HCT116 (cell line): Measurements from ENCODE around the gene NUAK2.

Experiments
- EZH2 ChIP-seq: fragments of 200-600 bp; sonication (generic); IDR thresholded peaks from 2 replicates; pipeline ENCODE4 v1.6.1; 2017; ENCODE audit warnings: antibody characterized with exemption, mixed run types
- EZH2phosphoT487 ChIP-seq: fragments of 200-600 bp; IDR thresholded peaks from 2 replicates; pipeline ENCODE4 v1.6.1; 2018; ENCODE audit warnings: antibody characterized with exemption, borderline replicate concordance
- FOSL1 ChIP-seq: IDR thresholded peaks from 2 replicates; pipeline ENCODE4 v1.6.1; 2012; ENCODE audit warnings: low read depth
- POLR2A ChIP-seq: IDR thresholded peaks from 2 replicates; pipeline ENCODE4 v1.7.0; 2011; ENCODE audit warnings: borderline replicate concordance; ENCODE audit not compliant: insufficient read depth, insufficient read length; ENCODE audit errors: extremely low read depth
- POLR2AphosphoS5 ChIP-seq: IDR thresholded peaks from 2 replicates; pipeline ENCODE4 v1.6.1; 2011; ENCODE audit warnings: mild to moderate bottlenecking, low read depth, low read length, moderate library complexity
- RAD21 ChIP-seq: IDR thresholded peaks from 2 replicates; pipeline ENCODE4 v1.6.1; 2012; ENCODE audit warnings: low read depth, mild to moderate bottlenecking
- SIN3A ChIP-seq: IDR thresholded peaks from 2 replicates; pipeline ENCODE4 v1.6.1; 2012; ENCODE audit warnings: low read depth
- SRF ChIP-seq: IDR thresholded peaks from 2 replicates; pipeline ENCODE4 v1.6.1; 2012; ENCODE audit warnings: low read depth
- YY1 ChIP-seq: IDR thresholded peaks from 2 replicates; pipeline ENCODE4 v1.6.1; 2011; ENCODE audit warnings: low read length, low read depth, moderate library complexity, mild to moderate bottlenecking; ENCODE audit not compliant: insufficient replicate concordance; ENCODE audit errors: extremely low read depth
- TF ChIP-seq, protein P1 (sequence below), 3 experiments: fragments of 200-600 bp in 1 of 3; sonication (generic) in 1 of 3; IDR thresholded peaks in 2 of 3; conservative IDR thresholded peaks in 1 of 3; 2 replicates each; pipeline ENCODE4 v1.5.1; 2012 to 2017; ENCODE audit warnings: low read depth in 2 of 3, low read length in 2 of 3, antibody characterized with exemption in 1 of 3, borderline replicate concordance in 1 of 3, control low read depth in 1 of 3, mild to moderate bottlenecking in 1 of 3, mixed read lengths in 1 of 3, mixed run types in 1 of 3, moderate library complexity in 1 of 3; ENCODE audit not compliant: insufficient read depth in 1 of 3
- TF ChIP-seq, protein P2 (sequence below): IDR thresholded peaks from 2 replicates; pipeline ENCODE4 v1.6.1; 2012
- TF ChIP-seq, protein P3 (sequence below): IDR thresholded peaks from 2 replicates; pipeline ENCODE4 v1.6.1; 2012; ENCODE audit warnings: low read depth

DNA sequence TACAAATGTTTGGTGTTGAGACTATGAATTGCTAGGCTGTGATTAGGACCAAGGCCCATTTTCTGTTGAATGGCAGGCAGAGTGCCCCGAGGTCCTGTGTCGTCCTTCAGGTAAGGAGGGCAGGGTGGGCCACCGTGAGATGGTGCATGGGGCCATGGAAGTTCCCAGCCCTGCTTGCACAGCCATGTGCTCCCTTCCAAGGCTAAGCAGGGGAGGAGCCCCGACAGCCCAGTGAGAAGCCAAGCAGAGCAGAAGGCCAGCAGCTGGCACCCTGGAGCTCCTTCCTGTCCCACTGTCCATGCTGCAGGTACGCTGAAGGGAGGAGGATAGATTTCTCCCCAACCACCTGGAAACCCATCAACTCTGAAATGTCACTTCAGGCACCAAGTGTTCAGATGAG lies 8.2 kb upstream of the NUAK2 start:
- TF ChIP-seq POLR2AphosphoS5: no peak
- no peak for TF ChIP-seq EZH2
- TF ChIP-seq, protein P1, sequence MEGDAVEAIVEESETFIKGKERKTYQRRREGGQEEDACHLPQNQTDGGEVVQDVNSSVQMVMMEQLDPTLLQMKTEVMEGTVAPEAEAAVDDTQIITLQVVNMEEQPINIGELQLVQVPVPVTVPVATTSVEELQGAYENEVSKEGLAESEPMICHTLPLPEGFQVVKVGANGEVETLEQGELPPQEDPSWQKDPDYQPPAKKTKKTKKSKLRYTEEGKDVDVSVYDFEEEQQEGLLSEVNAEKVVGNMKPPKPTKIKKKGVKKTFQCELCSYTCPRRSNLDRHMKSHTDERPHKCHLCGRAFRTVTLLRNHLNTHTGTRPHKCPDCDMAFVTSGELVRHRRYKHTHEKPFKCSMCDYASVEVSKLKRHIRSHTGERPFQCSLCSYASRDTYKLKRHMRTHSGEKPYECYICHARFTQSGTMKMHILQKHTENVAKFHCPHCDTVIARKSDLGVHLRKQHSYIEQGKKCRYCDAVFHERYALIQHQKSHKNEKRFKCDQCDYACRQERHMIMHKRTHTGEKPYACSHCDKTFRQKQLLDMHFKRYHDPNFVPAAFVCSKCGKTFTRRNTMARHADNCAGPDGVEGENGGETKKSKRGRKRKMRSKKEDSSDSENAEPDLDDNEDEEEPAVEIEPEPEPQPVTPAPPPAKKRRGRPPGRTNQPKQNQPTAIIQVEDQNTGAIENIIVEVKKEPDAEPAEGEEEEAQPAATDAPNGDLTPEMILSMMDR (IDR thresholded peaks at IDR 0.05 in 2 of 3, conservative IDR thresholded peaks at IDR 0.05 in 1 of 3; ENCODE audit: borderline replicate concordance in 1 of 3, insufficient read depth in 1 of 3, low read depth in 2 of 3, low read length in 2 of 3): no peak
- TF ChIP-seq SIN3A: no peak
- no peak for TF ChIP-seq SRF
- TF ChIP-seq, protein P2, sequence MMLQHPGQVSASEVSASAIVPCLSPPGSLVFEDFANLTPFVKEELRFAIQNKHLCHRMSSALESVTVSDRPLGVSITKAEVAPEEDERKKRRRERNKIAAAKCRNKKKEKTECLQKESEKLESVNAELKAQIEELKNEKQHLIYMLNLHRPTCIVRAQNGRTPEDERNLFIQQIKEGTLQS: no peak
- no peak for TF ChIP-seq POLR2A
- TF ChIP-seq, protein P3, sequence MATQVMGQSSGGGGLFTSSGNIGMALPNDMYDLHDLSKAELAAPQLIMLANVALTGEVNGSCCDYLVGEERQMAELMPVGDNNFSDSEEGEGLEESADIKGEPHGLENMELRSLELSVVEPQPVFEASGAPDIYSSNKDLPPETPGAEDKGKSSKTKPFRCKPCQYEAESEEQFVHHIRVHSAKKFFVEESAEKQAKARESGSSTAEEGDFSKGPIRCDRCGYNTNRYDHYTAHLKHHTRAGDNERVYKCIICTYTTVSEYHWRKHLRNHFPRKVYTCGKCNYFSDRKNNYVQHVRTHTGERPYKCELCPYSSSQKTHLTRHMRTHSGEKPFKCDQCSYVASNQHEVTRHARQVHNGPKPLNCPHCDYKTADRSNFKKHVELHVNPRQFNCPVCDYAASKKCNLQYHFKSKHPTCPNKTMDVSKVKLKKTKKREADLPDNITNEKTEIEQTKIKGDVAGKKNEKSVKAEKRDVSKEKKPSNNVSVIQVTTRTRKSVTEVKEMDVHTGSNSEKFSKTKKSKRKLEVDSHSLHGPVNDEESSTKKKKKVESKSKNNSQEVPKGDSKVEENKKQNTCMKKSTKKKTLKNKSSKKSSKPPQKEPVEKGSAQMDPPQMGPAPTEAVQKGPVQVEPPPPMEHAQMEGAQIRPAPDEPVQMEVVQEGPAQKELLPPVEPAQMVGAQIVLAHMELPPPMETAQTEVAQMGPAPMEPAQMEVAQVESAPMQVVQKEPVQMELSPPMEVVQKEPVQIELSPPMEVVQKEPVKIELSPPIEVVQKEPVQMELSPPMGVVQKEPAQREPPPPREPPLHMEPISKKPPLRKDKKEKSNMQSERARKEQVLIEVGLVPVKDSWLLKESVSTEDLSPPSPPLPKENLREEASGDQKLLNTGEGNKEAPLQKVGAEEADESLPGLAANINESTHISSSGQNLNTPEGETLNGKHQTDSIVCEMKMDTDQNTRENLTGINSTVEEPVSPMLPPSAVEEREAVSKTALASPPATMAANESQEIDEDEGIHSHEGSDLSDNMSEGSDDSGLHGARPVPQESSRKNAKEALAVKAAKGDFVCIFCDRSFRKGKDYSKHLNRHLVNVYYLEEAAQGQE: no peak
- TF ChIP-seq YY1: no peak
- no peak for TF ChIP-seq FOSL1
- TF ChIP-seq EZH2phosphoT487: no peak
- no peak for TF ChIP-seq RAD21
